AG04450 (cell line): ENCODE measurements around the gene CFAP210. TPM values are rescaled to one million over a fixed set of nuclear protein-coding genes. Genes with fewer than 3 reads are reported as not detected.
"Not testable (repeated sequence)": the region's sequence is repeated elsewhere in the genome, so short reads cannot be mapped to it uniquely, and the experiment has no call there.

Experiments used
- CTCF ChIA-PET: fragments of 300-600, 350-600 bp; formaldehyde crosslinking; extraction: SDS; loops from one replicate; lab custom pipeline; 2022; ENCODE audit warnings: antibody characterized with exemption, inconsistent platforms; lab: Charles Lee
- POLR2A ChIA-PET: fragments of 350-600 bp; formaldehyde crosslinking; extraction: SDS; loops from one replicate; lab custom pipeline; 2021; ENCODE audit warnings: antibody characterized with exemption, inconsistent platforms; lab: Yijun Ruan, JAX
- DNase-seq: peaks from one replicate; pipeline ENCODE4 v3.0.0-alpha.2; 2011; ENCODE audit warnings: low read depth, low spot score
- H3K27ac ChIP-seq: one replicate; pipeline ENCODE4 v1.5.1; 2012; ENCODE audit warnings: low read depth, low read length, control low read depth
- H3K27me3 ChIP-seq: one replicate; pipeline ENCODE4 v1.6.0; 2012; ENCODE audit warnings: low read length; ENCODE audit not compliant: control insufficient read depth, insufficient read depth
- H3K4me3 ChIP-seq: 2 replicates; pipeline ENCODE4 v1.5.1; 2011; ENCODE audit warnings: mild to moderate bottlenecking, low read depth, low read length, control low read depth
- H3K9me3 ChIP-seq: 2 replicates; pipeline ENCODE4 v1.5.1; 2012; ENCODE audit warnings: low read length; ENCODE audit not compliant: control insufficient read depth, insufficient read depth
- CTCF ChIP-seq: IDR thresholded peaks from 2 replicates; pipeline ENCODE4 v1.5.1; 2011; ENCODE audit warnings: low read depth, low read length, control low read depth, inconsistent platforms
- polyA plus RNA-seq: library from polyadenylated mRNA; depleted of rRNA; stranded (reverse); fragments of >200 nt; gene quantifications from 2 replicates; pipeline ENCODE4 v1.2.3, GENCODE V29; 2011

CFAP210 gene
- polyA plus RNA-seq, 1 experiment: not detected

DNA sequence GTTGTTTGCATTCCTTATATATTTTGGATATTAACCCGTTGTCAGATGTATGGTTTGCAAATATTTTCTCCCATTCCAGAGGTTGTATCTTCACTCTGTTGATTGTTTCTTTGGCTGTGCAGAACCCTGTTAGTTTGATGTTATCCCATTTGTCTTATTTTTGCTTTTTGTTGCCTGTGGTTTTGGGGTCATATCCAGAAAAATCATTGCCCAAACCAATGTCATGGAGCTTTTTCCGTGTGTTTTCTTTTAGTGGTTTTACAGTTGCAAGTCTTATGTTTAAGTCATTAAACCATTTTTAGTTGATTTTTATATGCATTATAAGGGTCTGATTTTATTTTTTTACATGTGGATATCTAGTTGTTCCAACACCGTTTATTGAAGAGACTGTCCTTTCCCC is 74.3 kb downstream of the CFAP210 start:
- H3K9me3 ChIP-seq: no peaks in the 10 kb centered on the region
- CTCF ChIA-PET: no interaction called here
- H3K27me3 ChIP-seq: no peaks in the 10 kb centered on the region
- no peak for TF ChIP-seq CTCF
- POLR2A ChIA-PET: no interaction called here
- DNase-seq: no peak
- H3K27ac ChIP-seq: no peak overlapping the region
- H3K4me3 ChIP-seq: no peak overlapping the region

DNA sequence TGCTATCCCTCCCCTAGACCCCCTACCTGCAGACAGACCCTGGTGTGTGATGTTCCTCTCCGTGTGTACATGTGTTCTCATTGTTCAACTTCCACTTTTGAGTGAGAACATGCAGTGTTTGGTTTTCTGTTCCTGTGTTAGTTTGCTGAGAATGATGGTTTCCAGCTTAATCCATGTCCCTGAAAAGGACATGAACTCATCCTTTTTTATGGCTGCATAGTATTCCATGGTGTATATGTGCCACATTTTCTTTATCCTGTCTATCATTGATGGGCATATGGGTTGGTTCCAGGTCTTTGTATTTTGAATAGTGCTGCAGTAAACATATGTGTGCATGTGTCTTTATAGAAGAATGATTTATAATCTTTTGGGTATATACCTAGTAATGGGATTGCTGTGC is 78.2 kb downstream of the CFAP210 start:
- H3K9me3 ChIP-seq, POLR2A ChIA-PET, H3K4me3 ChIP-seq, H3K27me3 ChIP-seq, H3K27ac ChIP-seq, CTCF ChIA-PET, DNase-seq: not testable (repeated sequence)

GRCh38 chr2:169613876-169614275 is 80.3 kb downstream of the CFAP210 start:
- ChIA-PET CTCF (no interaction called here), POLR2A (no interaction called here)
- DNase-seq: no peak
- TF ChIP-seq CTCF: no peak
- Histone ChIP-seq H3K27me3 (no peaks in the 10 kb centered on the region), H3K27ac (no peak overlapping the region), H3K9me3 (no peaks in the 10 kb centered on the region), H3K4me3 (no peak overlapping the region)

DNA sequence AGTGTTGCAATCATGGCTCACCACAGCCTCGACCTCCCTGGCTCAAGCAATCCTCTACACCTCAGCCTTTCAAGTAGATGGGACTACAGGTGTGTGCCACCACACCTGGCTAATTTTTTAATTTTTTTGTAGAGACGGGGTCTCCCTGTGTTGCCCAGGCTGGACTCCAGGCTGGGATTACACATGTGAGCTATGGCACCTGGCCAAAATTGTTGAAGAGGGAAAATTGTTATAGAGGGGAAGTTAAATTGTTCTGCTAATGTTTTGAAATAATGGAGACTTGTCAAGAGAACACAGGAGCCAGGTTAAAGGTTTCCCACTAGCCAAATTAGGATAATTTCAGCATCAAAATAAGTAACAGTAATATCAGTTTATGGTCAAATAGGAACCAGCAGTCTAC is 84.9 kb downstream of the CFAP210 start:
- no peak for TF ChIP-seq CTCF
- DNase-seq: no peak
- POLR2A ChIA-PET: no interaction called here

DNA sequence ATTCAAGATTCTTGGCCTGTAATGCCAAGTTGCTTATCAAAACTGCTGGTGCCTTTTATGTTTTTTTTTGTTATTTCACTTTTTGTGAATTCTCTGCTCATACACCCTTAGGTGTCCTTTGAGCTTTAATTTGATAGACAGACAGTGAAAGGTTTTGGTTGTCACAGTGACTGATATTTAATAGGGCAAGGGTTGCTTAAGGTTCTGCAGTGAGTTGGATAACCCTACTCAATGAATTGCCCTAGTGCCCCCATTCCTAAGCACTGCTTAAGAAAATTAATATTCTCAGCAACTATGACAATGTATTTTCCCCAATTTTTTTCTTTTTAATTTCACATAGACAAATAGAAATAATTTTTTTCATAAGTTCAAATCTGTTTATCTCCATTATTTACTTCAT is 94.6 kb downstream of the CFAP210 start:
- Histone ChIP-seq H3K27ac (no peak overlapping the region), H3K9me3 (no peaks in the 10 kb centered on the region), H3K27me3 (no peaks in the 10 kb centered on the region), H3K4me3 (no peak overlapping the region)
- DNase-seq: no peak
- no peak for TF ChIP-seq CTCF
- ChIA-PET POLR2A (no interaction called here), CTCF (interaction anchor here (0.7 kb wide), 1 partner anchor 147 kb away, joined by 3 read pairs; no protein-coding TSS in a partner anchor)

More for the DNA sequence above, 84.9 kb downstream of the CFAP210 start:
- H3K4me3 ChIP-seq: no peak overlapping the region
- CTCF ChIA-PET: no interaction called here
- no peak overlapping the region for H3K27ac ChIP-seq
- H3K9me3 ChIP-seq: no peaks in the 10 kb centered on the region
- no peaks in the 10 kb centered on the region for H3K27me3 ChIP-seq

DNA sequence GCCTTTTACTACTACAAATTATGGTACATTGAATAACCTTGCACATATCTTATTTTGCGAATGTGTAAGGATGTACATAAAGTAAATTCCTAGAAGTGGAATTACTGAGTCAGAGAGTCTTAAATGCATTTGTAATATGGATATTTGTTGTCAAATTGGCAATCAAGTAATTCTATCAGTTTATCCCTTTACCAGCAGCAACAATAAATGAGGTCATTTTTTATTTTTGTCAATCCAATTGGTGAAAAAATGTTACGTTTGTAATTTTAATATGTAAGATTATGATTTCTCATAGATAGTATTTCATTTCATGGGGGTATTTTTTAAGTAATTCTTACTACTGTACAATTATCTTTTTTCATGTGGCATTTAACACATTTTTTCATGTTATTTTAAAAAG is 95.2 kb downstream of the CFAP210 start:
- Histone ChIP-seq H3K4me3 (no peak overlapping the region), H3K27ac (no peak overlapping the region), H3K9me3 (no peaks in the 10 kb centered on the region), H3K27me3 (no peaks in the 10 kb centered on the region)
- ChIA-PET POLR2A (no interaction called here), CTCF (interaction anchor here (0.7 kb wide), 1 partner anchor 146 kb away, joined by 3 read pairs; no protein-coding TSS in a partner anchor)
- DNase-seq: no peak
- no peak for TF ChIP-seq CTCF

GRCh38 chr2:169596546-169596945 is 97.7 kb downstream of the CFAP210 start:
- CTCF ChIA-PET: interaction anchor here (0.9 to 1.5 kb wide), 2 partner anchors 69 to 144 kb away, joined by 3 to 4 read pairs; no protein-coding TSS in a partner anchor
- DNase-seq, H3K27me3 ChIP-seq, H3K4me3 ChIP-seq, H3K9me3 ChIP-seq, POLR2A ChIA-PET, H3K27ac ChIP-seq: not testable (repeated sequence)
